ENCODE results near the gene SVIL.
"Not testable (repeated sequence)": the region's sequence is repeated elsewhere in the genome, so short reads cannot be mapped to it uniquely, and the experiment has no call there.

Gene SVIL

DNA sequence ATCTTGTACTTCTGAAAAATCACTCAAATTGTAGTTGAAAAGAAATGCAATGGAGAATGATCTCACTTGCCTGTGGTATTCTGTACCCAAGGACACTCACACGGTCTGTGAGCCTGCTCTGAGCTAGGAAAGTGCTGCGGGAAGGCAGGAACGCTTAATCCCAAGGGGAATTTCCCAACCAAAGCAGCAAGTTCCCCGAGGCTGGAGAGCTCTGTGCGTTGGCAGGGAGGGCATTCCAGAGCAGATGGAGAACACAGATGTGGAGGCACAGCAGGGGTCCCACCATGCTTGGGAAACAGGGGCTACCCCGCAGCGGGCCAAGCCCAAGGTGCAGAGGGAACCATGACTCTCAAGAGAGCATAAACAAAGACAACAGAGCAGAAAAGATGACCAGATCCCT is 13.6 kb downstream of the SVIL start:
- no peak for DNase-seq

DNA sequence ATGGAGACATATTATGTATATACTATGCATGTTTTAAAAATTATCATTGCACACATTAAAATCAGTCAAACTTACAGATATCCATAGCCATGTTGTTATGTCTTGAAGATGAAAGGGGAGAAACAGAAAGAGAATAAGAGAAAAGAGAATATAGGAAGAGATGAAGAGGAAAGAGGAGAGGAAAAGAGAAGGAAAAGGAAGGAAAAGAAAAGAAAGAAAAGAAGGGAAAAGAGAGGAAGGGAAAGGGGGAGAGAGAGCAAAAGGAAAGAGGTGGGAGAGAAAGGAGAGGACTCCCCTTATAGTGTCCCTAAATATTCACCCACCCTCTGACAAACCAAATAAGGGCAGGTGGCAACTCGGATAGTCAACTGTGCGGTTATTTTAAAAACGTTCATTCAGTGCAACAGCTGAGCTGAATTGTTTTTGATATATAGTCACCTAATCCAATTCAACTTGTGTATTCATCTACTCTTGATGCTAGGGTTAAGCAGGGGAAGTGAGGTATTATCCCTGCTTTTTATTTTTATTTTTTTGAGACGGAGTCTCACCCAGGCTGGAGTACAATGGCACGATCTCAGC is 14.6 kb downstream of the SVIL start:
- no peak for DNase-seq

DNA sequence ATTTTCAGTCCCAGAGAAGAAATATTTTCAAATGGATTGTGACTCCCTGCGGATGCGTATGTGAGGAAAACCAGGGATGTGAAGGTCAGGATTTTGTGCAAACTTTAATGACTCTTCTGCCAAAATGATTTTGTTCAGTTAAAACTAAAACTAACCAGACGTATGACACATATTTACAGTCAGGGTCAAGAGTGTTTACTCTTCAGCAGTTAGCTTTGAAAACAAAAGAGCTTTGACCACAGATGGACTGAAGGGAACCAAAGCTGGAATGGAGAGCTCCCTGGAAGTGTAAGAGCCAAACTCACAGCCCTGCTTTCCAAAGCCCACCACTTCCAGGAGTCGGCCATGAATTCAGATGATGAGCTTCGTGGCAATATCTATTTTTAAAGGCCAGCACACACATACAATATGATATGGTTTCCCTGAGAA is 15.5 kb downstream of the SVIL start:
- DNase-seq: no peak

DNA sequence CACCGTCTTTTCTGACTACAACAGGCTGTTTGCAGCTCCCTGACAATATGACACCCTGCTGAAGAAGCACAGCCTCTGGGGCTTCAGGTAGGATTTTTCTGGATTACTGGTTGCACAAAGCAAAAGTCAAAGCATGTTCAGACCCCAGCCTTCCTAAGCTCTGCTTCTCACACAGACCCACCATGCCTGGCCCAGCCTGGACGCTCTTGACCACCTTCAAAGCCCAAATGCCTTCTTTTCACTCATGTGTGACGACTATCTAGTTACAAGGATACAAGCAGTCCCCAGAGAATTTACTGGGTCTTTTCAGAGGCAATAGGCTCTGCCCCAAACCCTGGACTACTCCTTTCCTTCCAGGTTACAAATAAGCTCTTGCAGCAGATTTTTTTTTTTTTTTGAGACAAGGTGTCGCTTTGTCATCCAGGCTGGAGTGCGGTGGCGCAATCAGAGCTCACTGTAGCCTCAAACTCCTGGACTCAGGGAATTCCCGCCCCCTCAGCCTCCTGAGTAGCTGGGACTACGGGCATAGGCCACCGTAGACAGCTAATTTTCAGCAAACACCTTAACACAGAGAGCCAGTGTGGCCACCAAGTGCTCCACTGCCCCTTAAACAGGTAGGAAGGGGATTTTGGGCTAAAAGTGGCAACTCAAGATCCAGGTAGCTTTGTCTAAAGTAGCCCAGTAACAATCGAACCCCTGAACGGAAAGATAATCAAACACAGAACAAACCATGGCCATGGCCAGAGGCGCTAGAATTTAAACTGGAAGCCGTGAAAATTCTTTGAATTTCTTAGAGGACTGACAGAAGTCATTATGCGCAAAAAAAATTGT is 16.2 kb downstream of the SVIL start:
- no peak for DNase-seq

DNA sequence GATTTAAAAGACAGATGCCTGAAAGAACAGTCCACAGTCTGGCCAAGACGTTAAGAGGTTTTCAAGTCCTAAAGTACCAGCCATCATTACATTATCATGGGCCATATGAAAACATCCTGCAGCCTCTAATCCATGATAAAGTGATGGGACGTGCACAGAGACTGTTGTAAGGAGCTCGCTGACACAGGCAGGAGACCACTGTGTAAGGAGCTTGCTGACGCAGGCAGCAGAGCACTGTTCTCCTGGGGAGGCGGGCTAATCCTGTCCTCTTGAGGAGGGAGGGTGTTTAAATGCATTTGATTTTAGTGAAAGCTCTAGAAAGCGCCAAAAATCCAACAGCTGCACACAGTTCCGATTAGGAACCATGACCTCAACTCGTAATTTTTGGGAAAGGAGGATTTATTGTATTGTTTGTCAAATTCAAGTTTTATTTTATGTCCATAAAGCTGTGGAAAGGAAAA is 16.9 kb downstream of the SVIL start:
- no peak for DNase-seq

DNA sequence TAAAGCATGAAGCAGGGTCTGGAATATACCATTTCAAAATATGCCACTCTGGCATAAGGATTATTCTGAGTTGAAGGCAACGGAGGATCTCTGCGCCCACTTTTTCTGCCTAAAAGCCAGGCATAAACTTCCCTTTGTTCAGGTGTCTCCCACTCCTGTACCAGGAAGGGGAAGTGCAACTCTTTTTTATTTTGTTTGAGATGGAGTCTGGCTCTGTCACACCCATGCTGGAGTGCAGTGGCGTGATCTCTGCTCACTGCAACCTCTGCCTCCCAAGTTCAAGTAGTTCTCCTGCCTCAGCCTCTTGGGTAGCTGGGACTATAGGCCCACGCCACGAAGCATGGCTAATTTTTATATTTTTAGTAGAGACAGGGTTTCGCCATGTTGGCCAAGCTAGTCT is 18.2 kb downstream of the SVIL start:
- DNase-seq: no peak

DNA sequence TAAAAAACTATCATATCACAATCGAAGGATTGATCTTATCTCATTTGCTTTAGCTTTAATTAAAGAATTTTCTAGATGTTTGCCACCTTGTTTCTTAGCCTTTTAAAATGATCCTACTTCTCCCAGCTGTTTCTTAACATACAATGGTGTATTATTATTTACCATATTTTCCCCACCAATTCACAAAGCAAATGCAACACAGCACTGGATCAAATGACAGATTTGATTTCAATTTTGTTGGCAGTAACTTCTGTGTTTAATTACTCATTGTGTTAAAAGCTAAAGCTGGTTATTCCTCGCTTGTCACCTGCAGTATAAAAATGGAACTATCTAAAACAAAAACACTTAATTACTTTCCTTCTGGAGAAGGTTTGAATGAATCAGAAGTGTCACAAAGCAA is 19.6 kb downstream of the SVIL start:
- no peak for DNase-seq

DNA sequence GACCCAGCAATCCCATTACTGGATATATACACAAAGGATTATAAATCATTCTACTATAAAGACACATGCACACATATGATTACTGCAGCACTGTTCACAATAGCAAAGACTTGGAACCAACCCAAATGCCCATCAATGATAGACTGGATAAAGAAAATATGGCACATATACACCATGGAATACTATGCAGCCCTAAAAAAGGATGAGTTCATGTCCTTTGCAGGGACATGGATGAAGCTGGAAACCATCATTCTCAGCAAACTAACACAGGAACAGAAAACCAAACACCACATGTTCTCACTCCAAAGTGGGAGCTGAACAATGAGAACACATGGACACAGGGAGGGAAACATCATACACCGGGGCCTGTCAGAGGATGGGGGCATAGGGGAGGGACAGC is 20.5 kb downstream of the SVIL start:
- DNase-seq: not testable (repeated sequence)

DNA sequence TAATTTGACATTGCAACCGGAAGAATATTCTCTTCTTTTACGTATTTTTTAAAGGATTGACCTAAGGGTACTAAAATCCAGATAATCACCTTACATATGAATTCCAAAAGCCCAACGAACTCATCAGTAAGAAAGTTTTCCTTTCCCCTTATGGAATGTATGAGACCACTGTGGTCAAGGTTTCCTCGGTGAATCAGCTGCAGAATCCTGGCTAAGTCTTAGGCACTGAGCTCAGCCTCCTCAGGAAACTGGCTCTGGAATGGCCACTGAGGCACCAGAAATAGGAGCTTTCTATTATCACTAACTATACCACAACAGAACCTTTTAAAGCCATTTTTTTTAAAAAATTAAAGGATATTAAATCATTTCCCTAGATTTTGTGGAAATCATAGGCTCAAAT is 21.0 kb downstream of the SVIL start:
- DNase-seq: no peak

DNA sequence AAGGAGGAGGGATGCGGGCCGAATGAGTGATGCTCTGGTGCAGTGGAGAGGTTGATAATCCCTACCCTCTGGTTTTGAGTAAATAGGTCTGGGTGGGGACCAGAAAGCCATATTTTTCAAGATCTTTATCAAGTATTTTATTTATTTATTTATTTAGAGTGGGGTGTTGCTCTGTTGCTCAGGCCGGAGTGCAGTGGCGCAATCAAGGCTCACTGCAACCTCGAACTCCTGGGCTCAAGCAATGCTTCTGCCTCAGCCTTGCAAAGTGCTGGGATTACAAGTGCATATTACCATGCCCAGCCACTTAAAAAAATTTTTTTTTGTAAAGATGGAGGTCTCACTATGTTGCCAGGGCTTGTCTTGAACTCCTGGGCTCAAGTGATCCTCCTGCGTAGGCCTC is 21.6 kb downstream of the SVIL start:
- no peak for DNase-seq

DNA sequence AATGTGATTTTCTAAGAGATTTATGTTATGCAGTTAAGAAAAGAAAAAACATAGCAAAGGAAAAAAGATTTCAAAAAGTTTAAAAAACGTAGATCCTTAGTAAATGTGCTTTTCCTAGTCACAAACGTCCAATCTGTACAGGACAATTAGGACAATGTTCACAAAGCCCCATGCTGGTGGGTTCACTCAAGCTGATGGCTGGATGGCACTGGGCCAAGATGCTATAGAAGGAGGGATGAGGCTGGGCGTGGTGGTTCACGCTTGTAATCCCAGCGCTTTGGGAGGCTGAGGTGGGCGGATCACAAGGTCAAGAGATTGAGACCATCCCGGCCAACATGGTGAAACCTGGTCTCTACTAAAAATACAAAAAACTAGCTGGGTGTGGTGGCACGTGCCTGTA is 22.1 kb downstream of the SVIL start:
- DNase-seq: no peak

DNA sequence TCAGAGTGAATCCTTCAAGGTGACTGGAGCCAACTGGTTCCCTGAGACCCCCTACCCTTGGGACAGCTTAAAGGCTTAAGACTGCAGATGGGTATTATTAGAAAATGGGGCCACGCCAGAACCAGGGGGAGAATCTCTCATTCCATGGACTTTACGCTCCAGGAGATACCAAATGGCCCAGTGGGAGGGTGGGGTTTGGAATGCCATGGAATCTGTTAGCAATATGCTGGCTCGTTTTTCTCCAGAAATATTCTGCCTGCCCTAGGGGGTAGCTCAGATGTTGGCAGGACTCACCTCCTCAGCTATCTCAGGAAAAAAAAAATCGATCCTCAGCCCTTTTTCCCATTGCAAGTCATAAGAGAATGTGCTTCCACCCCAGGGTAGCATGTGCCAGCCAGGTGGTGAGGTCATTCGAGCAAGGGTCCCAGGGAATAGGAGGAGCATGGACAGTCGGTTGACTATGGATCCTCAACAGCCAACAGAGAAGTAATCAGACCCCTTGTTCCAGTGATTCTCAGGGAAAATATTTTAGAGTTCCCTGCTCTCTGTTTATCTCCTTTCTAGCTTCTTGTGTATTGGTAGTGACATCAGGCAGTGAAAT is 22.9 kb downstream of the SVIL start:
- no peak for DNase-seq

DNA sequence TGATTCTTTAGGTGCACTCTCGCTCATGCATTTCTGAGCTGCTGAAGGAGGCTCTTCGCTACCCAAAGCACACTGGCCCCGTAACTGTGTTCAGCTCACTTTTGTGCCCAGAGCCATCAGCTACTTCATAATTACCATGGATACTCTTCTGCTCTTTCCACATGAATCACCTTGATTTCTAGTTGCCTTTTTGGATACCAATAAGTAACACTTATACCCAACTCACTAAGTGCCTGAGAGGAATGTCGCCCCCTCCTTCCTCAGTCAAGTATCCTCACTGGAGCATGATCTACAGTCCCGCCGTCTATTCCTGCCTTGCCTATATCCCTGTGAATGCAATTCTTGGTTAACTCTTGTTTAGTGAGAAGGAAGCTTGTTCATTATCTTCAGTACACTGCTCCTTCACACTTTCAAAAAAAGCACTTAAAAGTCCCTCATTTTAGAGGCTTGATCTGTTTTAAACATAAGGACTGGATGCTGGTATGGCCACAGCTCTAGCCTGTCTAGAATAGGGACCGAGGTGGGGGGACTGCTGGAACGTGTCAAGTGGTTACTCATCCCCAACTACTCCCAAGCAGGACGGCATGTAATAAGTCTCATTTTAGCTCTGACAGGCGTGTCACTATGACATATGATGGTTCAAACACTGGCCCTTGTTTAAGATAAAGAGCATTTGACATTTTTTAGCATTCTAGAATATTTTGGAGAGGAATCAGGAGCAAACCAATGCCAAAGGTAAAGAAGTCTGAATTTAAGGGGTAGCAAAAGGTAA is 23.7 kb downstream of the SVIL start:
- no peak for DNase-seq

DNA sequence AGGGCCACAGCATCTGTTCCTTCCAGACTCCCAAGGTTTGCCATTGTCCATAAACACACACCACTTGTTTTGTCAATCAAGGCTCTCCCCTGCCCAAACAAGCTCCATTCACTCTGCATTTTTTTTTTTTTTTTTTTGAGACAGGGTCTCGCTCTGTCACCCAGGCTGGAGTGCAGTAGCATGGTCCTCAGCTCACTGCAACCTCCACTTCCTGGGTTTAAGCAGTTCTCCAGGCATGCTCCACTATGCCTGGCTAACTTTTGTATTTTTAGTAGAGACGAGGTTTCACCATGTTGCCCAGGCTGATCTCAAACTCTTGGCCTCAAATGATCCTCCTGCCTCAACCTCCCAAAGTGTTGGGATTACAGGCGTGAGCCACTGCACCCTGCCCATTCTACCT is 24.4 kb downstream of the SVIL start:
- DNase-seq: not testable (repeated sequence)

DNA sequence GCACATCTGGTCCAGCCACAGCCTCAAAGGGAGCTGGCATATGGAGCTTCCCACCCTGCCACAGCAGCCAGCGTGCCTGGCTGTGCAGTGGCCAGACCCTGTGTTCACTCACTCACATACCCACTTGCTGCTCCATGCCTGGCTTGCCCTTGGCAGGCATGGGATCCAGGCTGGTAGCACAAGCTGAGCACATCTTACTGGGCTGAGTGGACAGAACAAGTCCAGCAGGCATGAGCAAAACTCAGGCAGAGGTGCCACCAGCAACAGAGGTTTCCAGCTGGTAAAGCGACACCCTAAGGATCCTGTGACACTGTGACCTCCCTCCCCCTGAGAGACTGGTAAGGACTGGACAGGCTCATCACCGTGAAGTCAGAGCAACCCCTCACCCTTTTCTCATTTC is 25.1 kb downstream of the SVIL start:
- DNase-seq: no peak

DNA sequence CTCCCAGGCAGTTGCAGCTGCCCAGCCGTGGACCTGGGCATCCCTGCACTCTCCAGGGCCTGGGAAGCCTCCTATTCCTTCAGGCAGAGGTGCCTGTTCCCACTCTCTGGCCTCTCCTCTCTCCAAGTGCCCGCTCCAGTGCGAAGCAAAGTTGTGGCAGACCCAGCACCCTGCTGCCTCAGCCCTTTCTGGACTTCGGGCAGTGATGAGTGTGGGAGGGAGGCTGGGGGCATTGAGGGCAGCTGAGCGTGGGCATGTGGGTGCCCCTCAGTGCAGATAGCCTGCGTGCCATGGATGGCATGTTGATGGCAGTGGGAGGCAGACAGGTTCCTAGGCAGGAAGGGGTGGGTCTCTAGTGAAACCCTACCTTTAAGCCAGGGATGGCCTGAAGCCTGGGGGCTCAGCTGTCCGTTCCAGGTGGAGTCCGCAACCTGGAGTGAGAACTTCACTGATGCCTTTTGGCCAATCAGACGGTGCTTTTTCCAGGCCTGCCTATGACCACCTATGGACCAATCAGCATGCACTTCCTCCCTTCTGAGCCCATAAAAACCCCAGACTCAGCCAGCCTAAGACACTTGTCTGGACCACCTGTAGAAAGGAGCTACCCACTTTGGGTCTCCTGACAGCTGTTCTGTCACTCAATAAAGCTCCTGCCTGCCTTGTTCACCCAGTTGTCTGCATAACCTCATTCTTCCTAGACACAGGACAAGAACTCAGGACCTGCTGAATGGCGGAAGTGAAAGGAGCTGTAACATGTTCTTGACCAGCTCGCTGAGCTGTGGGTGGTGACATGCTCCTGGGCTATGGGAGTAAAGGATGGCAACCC is 26.1 kb downstream of the SVIL start:
- DNase-seq: no peak

DNA sequence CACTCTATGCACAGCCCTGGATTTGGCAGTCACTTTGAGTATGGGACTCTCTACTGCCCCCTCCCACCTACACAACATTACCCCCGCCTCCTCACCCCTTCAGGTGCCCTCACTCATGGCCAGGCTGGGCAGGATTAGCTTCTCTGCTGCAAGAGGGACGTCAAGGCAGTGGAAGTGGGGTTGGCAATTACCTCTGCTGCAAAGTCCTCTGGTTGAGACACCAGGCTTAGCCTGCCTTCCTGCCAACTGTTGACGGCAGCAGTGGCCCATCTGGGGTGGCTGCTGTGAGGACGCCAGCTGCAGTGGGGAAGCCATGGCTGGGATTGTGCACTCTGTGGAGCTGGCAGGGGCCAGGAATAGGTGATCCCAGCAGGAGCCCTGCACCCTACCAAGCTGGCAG is 26.7 kb downstream of the SVIL start:
- no peak for DNase-seq

DNA sequence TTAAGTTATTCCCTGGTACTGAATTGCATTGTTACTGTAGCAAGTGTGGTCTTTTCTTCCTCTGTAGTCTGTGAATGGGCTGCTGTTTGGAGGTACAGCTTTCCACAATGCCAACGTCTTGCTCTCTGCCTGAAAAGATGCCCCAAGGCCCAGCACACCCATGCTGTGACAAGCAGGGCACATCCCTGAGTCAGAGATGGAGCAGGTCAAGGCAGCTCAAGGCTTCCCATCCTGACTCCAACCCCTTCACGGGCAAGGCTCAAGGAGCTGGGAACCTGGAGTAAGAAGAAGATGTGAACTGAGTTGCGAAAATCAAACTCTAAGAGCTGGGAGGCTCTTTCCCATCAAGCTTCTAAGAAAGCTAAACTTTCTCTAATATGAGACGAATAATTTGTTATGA is 27.2 kb downstream of the SVIL start:
- no peak for DNase-seq

DNA sequence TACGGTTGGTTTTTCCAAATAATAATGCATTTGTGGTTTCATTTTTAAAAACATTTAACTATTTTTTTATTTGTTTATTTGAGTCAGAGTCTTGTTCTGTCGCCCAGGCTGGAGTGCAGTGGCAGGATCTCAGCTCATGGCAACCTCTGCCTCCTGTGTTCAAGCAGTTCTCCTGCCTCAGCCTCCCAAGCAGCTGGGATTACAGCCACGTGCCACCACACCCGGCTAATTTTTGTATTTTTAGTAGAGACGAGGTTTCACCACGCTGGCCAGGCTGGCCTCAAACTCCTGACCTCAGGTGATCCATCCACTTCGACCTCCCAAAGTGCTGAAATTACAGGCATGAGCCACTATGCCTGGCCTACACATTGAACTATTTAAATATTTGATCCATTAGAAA is 28.1 kb downstream of the SVIL start:
- not testable (repeated sequence) for DNase-seq

DNA sequence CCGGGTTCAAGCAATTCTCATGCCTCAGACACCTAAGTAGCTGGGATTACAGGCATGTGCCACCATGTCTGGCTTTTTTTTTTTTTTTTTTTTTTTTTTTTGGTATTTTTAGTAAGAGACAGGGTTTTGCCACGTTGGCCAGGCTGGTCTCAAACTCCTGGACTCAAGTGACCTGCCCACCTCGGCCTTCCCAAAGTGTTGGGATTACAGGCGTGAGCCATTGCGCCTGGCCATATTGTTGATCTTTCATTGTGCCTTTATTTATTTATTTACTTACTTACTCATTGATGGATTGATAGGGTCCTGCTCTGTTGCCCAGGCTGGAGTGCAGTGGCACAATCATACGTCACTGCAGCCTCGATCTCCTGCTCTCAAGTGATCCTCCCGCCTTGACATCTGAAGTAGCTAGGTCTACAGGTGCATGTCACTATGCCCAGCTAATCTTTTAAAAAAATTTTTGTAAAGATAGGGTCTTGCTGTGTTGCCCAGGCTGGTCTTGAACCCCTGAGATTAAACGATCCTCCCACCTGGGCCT is 30.4 kb downstream of the SVIL start:
- no peak for DNase-seq

DNA sequence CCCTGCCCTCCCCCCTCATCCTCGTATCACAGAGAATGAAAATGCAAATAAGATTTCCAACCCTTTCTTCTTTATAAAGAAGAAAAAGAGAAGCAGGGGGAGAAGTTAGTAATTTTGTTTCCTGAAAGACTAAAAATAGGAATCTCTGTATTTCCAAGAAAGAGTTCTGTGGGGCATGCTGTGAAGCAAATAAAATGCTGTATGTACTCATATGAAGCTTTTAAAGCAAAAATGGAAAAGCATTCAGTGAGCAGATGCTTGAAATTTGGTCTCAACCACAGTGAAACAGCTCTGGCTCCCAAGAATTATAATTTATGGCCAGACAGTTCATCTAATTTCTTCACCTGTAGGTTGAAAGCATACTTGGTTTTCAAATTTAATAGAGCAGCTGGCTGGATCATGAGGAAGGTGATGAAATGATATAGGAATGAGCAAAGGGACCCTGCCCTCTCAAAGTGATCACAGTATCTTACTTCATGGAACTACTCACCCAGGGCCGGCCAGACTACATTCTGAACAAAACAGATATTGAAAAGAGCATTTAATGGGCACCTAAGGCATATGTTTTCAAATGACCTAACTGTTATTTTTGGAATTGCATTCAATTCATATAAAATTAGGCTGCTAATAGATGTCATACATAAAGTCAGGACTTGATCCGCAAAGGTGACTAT is 31.4 kb downstream of the SVIL start:
- DNase-seq: no peak

DNA sequence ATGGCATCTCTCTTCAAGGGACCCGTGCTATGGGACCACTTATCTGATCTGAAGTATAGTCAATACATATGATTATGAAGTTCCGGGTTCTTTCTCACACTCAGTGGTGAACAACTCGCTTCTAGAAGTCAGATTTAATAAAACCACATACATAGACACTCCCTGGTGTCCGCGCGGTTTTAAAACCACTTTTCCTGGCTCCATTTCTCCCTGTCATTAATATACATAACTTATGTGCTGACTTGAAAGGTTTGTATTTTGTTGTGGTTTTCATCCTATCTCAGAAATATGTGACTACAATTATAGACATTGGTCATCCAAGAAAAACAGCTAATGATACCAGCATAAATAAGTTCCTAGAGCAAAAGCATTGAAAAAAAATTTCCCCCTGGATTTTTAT is 34.0 kb downstream of the SVIL start:
- DNase-seq: no peak

Data from Kasumi-1 (cell line).